Endothelial cell of umbilical vein (primary cell): ENCODE data around the gene RAB4A. TPM values are rescaled to one million over a fixed set of nuclear protein-coding genes. Genes with fewer than 3 reads are reported as not detected.

Source experiments
- BruUV-seq: library from RNA; stranded (reverse); fragments of 400-500 nt; replicated peaks from 2 replicates; lab custom pipeline; 2021; lab: Mats Ljungman, UMichigan
- CTCF ChIA-PET: fragments of 300-600, 350-600 bp; sonication (Branson Sonifier 250); formaldehyde crosslinking; loops from one replicate; lab custom pipeline; 2021; ENCODE audit warnings: antibody characterized with exemption, inconsistent platforms; lab: Charles Lee
- POLR2A ChIA-PET: fragments of 300-600, 350-600 bp; sonication (Branson Sonifier 250); formaldehyde crosslinking; loops from one replicate; lab custom pipeline; 2021; ENCODE audit warnings: antibody characterized with exemption, inconsistent platforms; lab: Charles Lee
- DNase-seq: peaks from one replicate; pipeline ENCODE4 v3.0.0-alpha.2; 2011; ENCODE audit warnings: low read depth, low spot score
- FAIRE-seq: peaks from 2 replicates; lab custom pipeline; 2011; peaks lifted over from hg19 to GRCh38; lab: Jason Lieb, UNC
- H2AFZ ChIP-seq: 2 replicates; pipeline ENCODE4 v1.6.0; 2012; ENCODE audit warnings: low read depth, low read length, control low read depth, inconsistent platforms
- H3K27ac ChIP-seq: 2 replicates; pipeline ENCODE4 v1.5.1; 2011; ENCODE audit warnings: low read depth, mild to moderate bottlenecking, control low read depth, low read length, moderate library complexity; ENCODE audit not compliant: insufficient read depth
- H3K27me3 ChIP-seq, 2 experiments: 2 replicates each; pipeline versions ENCODE4 v1.6.0 to v1.6.1; 2011; ENCODE audit warnings: low read length in 2 of 2, mixed read lengths in 1 of 2; ENCODE audit not compliant: control insufficient read depth in 2 of 2, insufficient read depth in 2 of 2
- H3K36me3 ChIP-seq, 2 experiments: 2 replicates in 1 of 2; 3 replicates in 1 of 2; pipeline ENCODE4 v1.5.1; 2011; ENCODE audit warnings: low read length in 2 of 2, mild to moderate bottlenecking in 1 of 2, moderate library complexity in 1 of 2; ENCODE audit not compliant: control insufficient read depth in 2 of 2, insufficient read depth in 2 of 2; ENCODE audit errors: extremely low read depth in 1 of 2
- H3K4me1 ChIP-seq: 3 replicates; pipeline ENCODE4 v1.5.1; 2011; ENCODE audit warnings: mild to moderate bottlenecking, low read length; ENCODE audit not compliant: control insufficient read depth, insufficient read depth; ENCODE audit errors: extremely low read depth
- H3K4me2 ChIP-seq: 2 replicates; pipeline ENCODE4 v1.6.1; 2011; ENCODE audit warnings: low read length, control low read depth, mixed read lengths; ENCODE audit not compliant: insufficient read depth
- H3K4me3 ChIP-seq, 3 experiments: fragments of 200-600 bp in 1 of 3; sonication (generic), shearing (Covaris generic) in 1 of 3; replicated peaks in 1 of 3; 2 replicates each; pipeline ENCODE4 v1.5.1; 2011 to 2016; ENCODE audit warnings: control low read depth in 3 of 3, low read length in 3 of 3, mild to moderate bottlenecking in 2 of 3, inconsistent platforms in 1 of 3, low read depth in 1 of 3, moderate library complexity in 1 of 3; ENCODE audit not compliant: insufficient read depth in 1 of 3
- H3K79me2 ChIP-seq: 2 replicates; pipeline ENCODE4 v1.6.0; 2012; ENCODE audit warnings: low read length, inconsistent platforms; ENCODE audit not compliant: control insufficient read depth, insufficient read depth
- H3K9ac ChIP-seq: replicated peaks from 2 replicates; pipeline ENCODE3; 2011; ENCODE audit warnings: low read length, control low read depth; ENCODE audit not compliant: insufficient read depth; ENCODE audit errors: extremely low read depth
- H3K9me1 ChIP-seq: replicated peaks from 3 replicates; pipeline ENCODE4 v1.6.0; 2011; ENCODE audit warnings: mild to moderate bottlenecking, low read length; ENCODE audit not compliant: control insufficient read depth, insufficient read depth; ENCODE audit errors: extremely low read depth
- H3K9me3 ChIP-seq: replicated peaks from 2 replicates; pipeline ENCODE4 v1.5.1; 2012; ENCODE audit warnings: low read length, inconsistent platforms; ENCODE audit not compliant: control insufficient read depth, insufficient read depth
- H4K20me1 ChIP-seq: replicated peaks from 2 replicates; pipeline ENCODE3; 2011; ENCODE audit warnings: mild to moderate bottlenecking, low read length; ENCODE audit not compliant: control insufficient read depth, insufficient read depth; ENCODE audit errors: extremely low read depth
- CTCF ChIP-seq, 2 donors: IDR thresholded peaks; 1 replicate in 1 of 2; 2 replicates in 1 of 2; pipeline ENCODE4 v1.5.1; 2011; ENCODE audit warnings: low read length in 2 of 2, mild to moderate bottlenecking in 2 of 2, moderate library complexity in 2 of 2, control low read depth in 1 of 2, inconsistent platforms in 1 of 2, low read depth in 1 of 2; ENCODE audit not compliant: insufficient read depth in 1 of 2; ENCODE audit errors: extremely low read depth in 1 of 2
- EZH2 ChIP-seq: IDR thresholded peaks from 2 replicates; pipeline ENCODE4 v1.6.1; 2012; ENCODE audit warnings: borderline replicate concordance, low read depth, mild to moderate bottlenecking, moderate library complexity, low read length, inconsistent platforms; ENCODE audit not compliant: severe bottlenecking
- FOS ChIP-seq: IDR thresholded peaks from 2 replicates; pipeline ENCODE4 v1.6.1; 2011; ENCODE audit warnings: mild to moderate bottlenecking, low read length, moderate library complexity, borderline replicate concordance; ENCODE audit not compliant: insufficient read depth
- GATA2 ChIP-seq: IDR thresholded peaks from 2 replicates; pipeline ENCODE4 v1.7.0; 2011; ENCODE audit warnings: low read depth, mild to moderate bottlenecking, moderate library complexity, mixed read lengths, low read length; ENCODE audit not compliant: insufficient read length, insufficient read depth
- JUN ChIP-seq: IDR thresholded peaks from 2 replicates; pipeline ENCODE4 v1.6.1; 2011; ENCODE audit warnings: borderline replicate concordance, low read depth; ENCODE audit not compliant: insufficient read length, insufficient read depth
- MAX ChIP-seq: IDR thresholded peaks from 2 replicates; pipeline ENCODE4 v1.6.1; 2011; ENCODE audit not compliant: insufficient read depth, insufficient read length
- MYC ChIP-seq: IDR thresholded peaks from one replicate; pipeline ENCODE4 v1.6.1; 2011; ENCODE audit warnings: mild to moderate bottlenecking, low read depth, low read length
- POLR2A ChIP-seq: IDR thresholded peaks from 2 replicates; pipeline ENCODE4 v1.6.1; 2012; ENCODE audit warnings: low read depth, mild to moderate bottlenecking, control low read depth, low read length
- POLR2AphosphoS5 ChIP-seq: IDR thresholded peaks from 2 replicates; pipeline ENCODE4 v1.6.1; 2012; ENCODE audit warnings: low read depth, mild to moderate bottlenecking, control low read depth, low read length, moderate library complexity; ENCODE audit not compliant: insufficient read depth
- dilution Hi-C: fragments of 300-500 bp; cut with MboI; formaldehyde crosslinking; loops from one replicate; pipeline ENCODE4 v1.15.0; 2019; ENCODE audit warnings: low sequenced_read_pairs; ENCODE audit not compliant: extremely low pct_ligation_motif_present
- intact Hi-C: fragments of 100-400 bp; cut with micrococcal nuclease; formaldehyde crosslinking; loops from one replicate; pipeline ENCODE4 v1.10.0; 2022
- polyA plus RNA-seq, 4 experiments: library from polyadenylated mRNA; depleted of rRNA in 3 of 4; stranded (reverse) in 3 of 4; unstranded in 1 of 4; fragments of >200 nt; gene quantifications; 2 replicates each; pipeline versions ENCODE4 v1.2.1 to v1.2.3, GENCODE V29; 2011 to 2012; ENCODE audit warnings: missing spikeins in 1 of 4
- total RNA-seq: library from RNA; stranded (reverse); gene quantifications from 2 replicates; pipeline ENCODE4 v1.2.3, GENCODE V29; 2021

The RAB4A gene
- total and polyA plus RNA-seq, 2 donors (not counting 3 experiments of a cell fraction or from before 2014, with no cell fraction given) = 14.8 to 52.9 TPM

- intact Hi-C loops = no loop called here
- H4K20me1 ChIP-seq = no peaks in the 10 kb centered on the region
Observed at GRCh38 chr1:229234870-229235472, 35.9 kb upstream of the RAB4A start.

More at GRCh38 chr1:229234870-229235472, 35.9 kb upstream of the RAB4A start:
- Histone ChIP-seq H3K4me2 (no peak overlapping the region), H3K4me1 (peaks cover 3% of the 10 kb centered on the region), H3K27me3 (peaks cover 3 to 5% of the 10 kb centered on the region in 2 experiments), H2AFZ (no peak overlapping the region), H3K9me3 (no peaks in the 10 kb centered on the region), H3K4me3 (no peak overlapping the region), H3K9ac (no peak overlapping the region), H3K36me3 (no peaks in the 10 kb centered on the region), H3K79me2 (no peaks in the 10 kb centered on the region), H3K9me1 (no peaks in the 10 kb centered on the region), H3K27ac (no peak overlapping the region)
- POLR2A ChIA-PET = no interaction called here
- FAIRE-seq = no peak
- CTCF ChIA-PET = no interaction called here
- no TSS peak for BruUV-seq
- no peak for TF ChIP-seq FOS
- no peak for TF ChIP-seq POLR2A
- no peak for TF ChIP-seq CTCF (IDR thresholded peaks at IDR 0.05; ENCODE audit: extremely low read depth in 1 of 2, insufficient read depth in 1 of 2, low read depth in 1 of 2, low read length in 2 of 2)
- no peak for TF ChIP-seq GATA2
- no peak for TF ChIP-seq JUN
- TF ChIP-seq EZH2 = no peak
- TF ChIP-seq POLR2AphosphoS5 = no peak
- TF ChIP-seq MAX = no peak
- no peak for TF ChIP-seq MYC
- dilution Hi-C loops = no loop called here
- no peak for DNase-seq
